HG03139 (cell line): ENCODE results near the gene L3HYPDH.
A peak's percentile ranks its signal among the peaks of the same experiment; 100 is the strongest.

Experiments
- ATAC-seq: cut with Tn5 transposase; IDR thresholded peaks from one replicate; pipeline ENCODE4 v1.9.1; 2021; ENCODE audit not compliant: unreplicated experiment

The L3HYPDH gene

GRCh38 chr14:59483819-59484638 lies at the start of gene L3HYPDH, which contains the start of gene JKAMP:
Gene L3HYPDH (minus strand): TSS chr14:59484408. CDS start chr14:59484316, 92 bp downstream.
Gene JKAMP (plus strand): TSS chr14:59484517. CDS start chr14:59484590, 73 bp downstream.
- peak; percentile 84 for ATAC-seq

- no peak for ATAC-seq
Observed at GRCh38 chr14:59532419-59532818, 48.2 kb upstream of the L3HYPDH start.

DNA sequence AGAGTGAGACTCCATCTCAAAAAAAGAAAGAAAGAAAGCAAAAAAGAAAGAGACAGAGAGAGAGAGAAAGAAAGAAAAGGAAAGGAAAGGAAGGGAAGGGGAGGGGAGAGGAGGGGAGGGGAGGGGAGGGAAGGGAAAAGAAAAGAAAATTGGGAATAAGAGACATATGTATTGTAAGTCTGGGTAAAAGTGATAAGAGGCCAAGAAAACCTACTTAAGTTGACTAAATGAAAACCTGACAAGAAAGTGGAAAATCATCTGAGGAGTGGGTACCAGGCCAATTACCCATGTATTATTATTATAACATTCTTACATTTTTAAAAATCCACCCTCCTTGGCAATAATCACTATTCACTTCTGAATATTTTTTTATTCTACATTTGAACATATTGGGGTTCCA lies 46.1 kb upstream of the L3HYPDH start:
- no peak for ATAC-seq

- no peak for ATAC-seq
Observed at GRCh38 chr14:59529189-59529588, 45.0 kb upstream of the L3HYPDH start.

GRCh38 chr14:59520224-59520623 lies 36.0 kb upstream of the L3HYPDH start:
- no peak for ATAC-seq

- no peak for ATAC-seq
Observed at GRCh38 chr14:59511916-59512575, 27.8 kb upstream of the L3HYPDH start.

GRCh38 chr14:59510966-59511365 lies 26.8 kb upstream of the L3HYPDH start:
- ATAC-seq, result no peak

GRCh38 chr14:59510001-59510400 lies 25.8 kb upstream of the L3HYPDH start:
- ATAC-seq, result no peak

DNA sequence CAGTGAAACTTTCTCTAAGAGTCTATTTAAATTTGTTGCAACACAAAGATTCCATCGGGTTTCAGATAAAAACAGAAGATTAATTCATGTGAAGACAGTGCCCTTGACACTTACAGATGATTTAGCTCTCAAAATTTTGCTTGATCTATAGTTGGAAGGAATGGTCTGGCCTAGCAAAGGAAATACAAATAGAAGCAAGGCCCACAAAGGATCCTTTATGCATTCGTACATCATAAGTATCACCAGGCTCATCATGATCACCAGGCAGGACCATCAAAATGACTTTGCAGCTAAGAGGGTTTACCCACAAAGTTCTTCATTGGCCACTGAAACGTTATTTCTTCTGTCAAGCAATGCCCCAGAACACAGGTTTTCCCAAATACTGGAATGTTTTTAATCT lies 24.9 kb upstream of the L3HYPDH start:
- ATAC-seq, result no peak

- ATAC-seq, result no peak
Observed at GRCh38 chr14:59507752-59508103, 23.5 kb upstream of the L3HYPDH start.

- peak; percentile 88 for ATAC-seq
Observed at GRCh38 chr14:59507063-59507751, 23.0 kb upstream of the L3HYPDH start.

GRCh38 chr14:59503256-59503655 lies 19.0 kb upstream of the L3HYPDH start:
- no peak for ATAC-seq

- no peak for ATAC-seq
Observed at GRCh38 chr14:59500732-59501131, 16.5 kb upstream of the L3HYPDH start.

GRCh38 chr14:59492384-59492783 lies 8.2 kb upstream of the L3HYPDH start:
- no peak for ATAC-seq

DNA sequence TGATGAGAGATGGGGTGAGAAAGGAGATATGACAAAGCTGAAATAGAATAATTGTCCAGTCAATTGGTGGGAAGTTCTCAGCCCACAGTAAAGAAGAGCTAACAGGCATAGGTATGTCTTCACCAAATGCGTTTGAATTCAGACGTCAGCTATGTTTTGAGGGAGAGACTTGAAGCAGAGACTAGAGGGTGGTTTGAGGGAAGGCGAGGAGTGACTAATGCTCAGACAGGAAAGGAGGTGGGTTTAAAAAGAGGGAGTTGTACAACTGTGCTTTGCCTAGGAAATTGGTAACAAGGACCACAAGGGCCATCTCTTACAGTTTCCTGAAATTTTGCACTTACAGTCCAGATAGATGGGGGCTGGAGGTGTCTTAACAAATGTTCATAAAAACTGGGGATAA lies 6.5 kb upstream of the L3HYPDH start:
- no peak for ATAC-seq

GRCh38 chr14:59484639-59485175 lies 499 bp upstream of the L3HYPDH start:
- peak; percentile 31 for ATAC-seq

GRCh38 chr14:59483363-59483762 lies 845 bp downstream of the L3HYPDH start:
- ATAC-seq, result no peak

- ATAC-seq, result no peak
Observed at GRCh38 chr14:59482541-59483331, 1.5 kb downstream of the L3HYPDH start.

DNA sequence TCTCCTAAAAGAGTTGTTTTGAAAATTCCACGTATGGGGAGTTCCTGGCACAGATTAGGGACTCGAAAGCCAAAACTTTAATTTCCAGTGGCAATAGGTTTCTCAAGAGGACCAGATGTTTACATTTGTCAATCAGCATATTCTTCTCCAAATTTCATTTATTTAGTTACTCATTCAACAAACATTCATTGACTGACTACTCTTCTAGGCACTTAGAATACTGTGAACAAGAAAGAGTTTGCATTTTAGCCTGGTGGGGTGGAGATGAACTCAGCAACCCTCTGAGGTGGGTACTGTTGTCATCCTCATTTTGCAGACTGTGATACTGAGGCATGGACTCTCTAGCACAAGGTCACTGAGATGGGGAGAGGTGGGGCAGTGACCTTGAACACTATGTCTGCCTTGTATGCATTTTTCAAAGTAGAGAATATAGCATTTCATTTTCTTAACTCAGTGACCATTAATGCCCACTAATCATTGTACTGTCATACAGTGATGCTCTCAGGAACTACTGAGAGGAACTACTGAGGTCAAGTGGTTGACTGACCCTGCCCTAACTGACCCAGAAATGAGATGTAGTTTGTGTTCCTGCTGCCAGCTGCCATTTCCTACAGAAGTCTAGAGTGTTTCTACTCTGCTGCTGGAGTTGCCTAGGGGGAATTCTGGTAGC lies 2.2 kb downstream of the L3HYPDH start:
- ATAC-seq, result no peak

DNA sequence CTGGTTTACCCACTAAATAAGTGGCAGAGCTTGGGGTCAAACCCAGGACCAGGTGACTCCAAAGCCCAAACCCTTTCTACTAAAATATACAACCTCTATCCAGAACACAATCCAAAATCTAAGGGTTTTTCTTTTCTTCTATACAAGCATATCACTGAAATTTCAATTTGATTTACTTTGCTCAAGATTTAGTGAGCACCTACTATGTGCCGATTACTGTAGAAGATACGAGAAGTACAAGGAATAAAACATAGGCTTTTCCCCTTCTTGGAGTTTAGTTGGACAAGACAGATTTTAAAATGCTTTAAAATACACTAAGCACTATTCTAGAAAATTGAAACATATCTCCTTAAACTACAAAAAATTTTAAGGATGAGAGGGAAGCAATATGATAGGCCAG lies 2.8 kb downstream of the L3HYPDH start:
- no peak for ATAC-seq
